GM12875 (cell line): ENCODE measurements around the gene NFASC.

Experiments used
- H3K4me3 ChIP-seq: one replicate; pipeline ENCODE4 v1.5.1; 2011; ENCODE audit warnings: low read depth, low read length, control low read depth
- CTCF ChIP-seq: IDR thresholded peaks from 2 replicates; pipeline ENCODE4 v1.5.1; 2011; ENCODE audit warnings: low read depth, mild to moderate bottlenecking, control low read depth, inconsistent platforms, low read length, moderate library complexity, borderline replicate concordance; ENCODE audit not compliant: insufficient read depth

The NFASC gene

GRCh38 chr1:204841316-204841715 lies 29.3 kb upstream of the NFASC start:
- no peak overlapping the region for H3K4me3 ChIP-seq
- no peak for TF ChIP-seq CTCF

- no peak overlapping the region for H3K4me3 ChIP-seq
- no peak for TF ChIP-seq CTCF
Observed at GRCh38 chr1:204841798-204842197, 28.9 kb upstream of the NFASC start.

- H3K4me3 ChIP-seq = no peak overlapping the region
- no peak for TF ChIP-seq CTCF
Observed at GRCh38 chr1:204842369-204842768, 28.3 kb upstream of the NFASC start.

- TF ChIP-seq CTCF = no peak
- H3K4me3 ChIP-seq = no peak overlapping the region
Observed at GRCh38 chr1:204842892-204843291, 27.8 kb upstream of the NFASC start.

GRCh38 chr1:204846546-204846945 lies 24.1 kb upstream of the NFASC start:
- TF ChIP-seq CTCF = no peak
- no peak overlapping the region for H3K4me3 ChIP-seq

GRCh38 chr1:204848579-204848978 lies 22.1 kb upstream of the NFASC start:
- TF ChIP-seq CTCF = no peak
- H3K4me3 ChIP-seq = no peak overlapping the region

GRCh38 chr1:204852854-204853253 lies 17.8 kb upstream of the NFASC start:
- no peak for TF ChIP-seq CTCF
- no peak overlapping the region for H3K4me3 ChIP-seq
